Pulmonary artery endothelial cell (primary cell): ENCODE results near the gene COPS8. TPM values are rescaled to one million over a fixed set of nuclear protein-coding genes. Genes with fewer than 3 reads are reported as not detected.
A peak's percentile ranks its signal among the peaks of the same experiment; 100 is the strongest.

Source experiments
- DNase-seq: peaks from one replicate; pipeline ENCODE4 v3.0.0-alpha.2; 2011; ENCODE audit warnings: low read depth, low spot score
- total RNA-seq: library from RNA; depleted of rRNA; stranded (reverse); fragments of >200 nt; gene quantifications from 2 replicates; pipeline ENCODE4 v1.2.3, GENCODE V29; 2014

The COPS8 gene
- total RNA-seq = 144 and 184 TPM in 2 replicates

DNA sequence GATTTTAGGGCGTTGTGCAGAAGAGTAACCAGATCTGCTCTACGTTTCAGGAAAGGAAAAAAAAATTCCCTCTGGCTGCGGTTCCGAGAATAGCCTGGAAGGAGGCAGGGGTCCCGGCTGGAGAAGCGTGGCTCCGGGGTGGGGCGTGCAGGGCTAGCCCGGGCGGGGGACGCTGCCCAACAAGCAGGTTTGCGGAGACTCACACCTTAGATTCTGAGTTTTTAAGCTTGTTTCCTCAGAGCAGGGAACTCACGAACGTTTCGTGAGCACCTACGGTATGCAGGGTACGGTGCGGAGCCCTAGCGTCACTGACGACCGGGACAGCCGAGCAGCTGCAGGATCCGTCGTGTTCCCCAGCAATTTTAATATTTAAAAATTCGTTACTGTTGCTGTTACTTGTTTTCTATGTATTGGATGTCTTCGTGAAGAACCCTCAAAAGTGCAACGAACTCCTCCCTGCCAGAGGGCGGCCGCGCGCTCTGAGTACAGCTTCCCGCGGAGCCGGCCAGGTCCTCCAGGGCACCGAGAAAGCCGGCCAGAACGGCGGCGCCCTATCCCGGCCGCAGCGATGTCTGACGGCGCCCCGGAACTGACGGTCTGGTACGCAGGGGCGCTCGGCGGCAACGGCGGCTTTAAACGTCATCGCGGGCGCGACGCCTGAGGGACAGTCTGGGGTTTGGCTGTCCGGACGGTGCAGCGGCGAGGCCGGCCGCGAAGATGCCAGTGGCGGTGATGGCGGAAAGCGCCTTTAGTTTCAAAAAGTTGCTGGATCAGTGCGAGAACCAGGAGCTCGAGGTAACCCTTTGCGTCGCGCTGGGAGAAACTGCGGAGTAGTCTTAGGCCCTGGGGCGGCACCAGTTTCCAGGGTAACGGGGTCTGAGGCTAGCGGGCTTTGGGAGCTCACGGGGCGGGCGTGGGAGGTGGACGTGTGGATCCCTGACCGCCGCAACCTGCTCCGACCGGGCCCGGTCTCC, at the start of gene COPS8:
COPS8 (plus strand) TSS at position 642 of the 974 bp plus-strand sequence; CDS start at position 718, 76 bp downstream.
- peak; percentile 76 for DNase-seq

DNA sequence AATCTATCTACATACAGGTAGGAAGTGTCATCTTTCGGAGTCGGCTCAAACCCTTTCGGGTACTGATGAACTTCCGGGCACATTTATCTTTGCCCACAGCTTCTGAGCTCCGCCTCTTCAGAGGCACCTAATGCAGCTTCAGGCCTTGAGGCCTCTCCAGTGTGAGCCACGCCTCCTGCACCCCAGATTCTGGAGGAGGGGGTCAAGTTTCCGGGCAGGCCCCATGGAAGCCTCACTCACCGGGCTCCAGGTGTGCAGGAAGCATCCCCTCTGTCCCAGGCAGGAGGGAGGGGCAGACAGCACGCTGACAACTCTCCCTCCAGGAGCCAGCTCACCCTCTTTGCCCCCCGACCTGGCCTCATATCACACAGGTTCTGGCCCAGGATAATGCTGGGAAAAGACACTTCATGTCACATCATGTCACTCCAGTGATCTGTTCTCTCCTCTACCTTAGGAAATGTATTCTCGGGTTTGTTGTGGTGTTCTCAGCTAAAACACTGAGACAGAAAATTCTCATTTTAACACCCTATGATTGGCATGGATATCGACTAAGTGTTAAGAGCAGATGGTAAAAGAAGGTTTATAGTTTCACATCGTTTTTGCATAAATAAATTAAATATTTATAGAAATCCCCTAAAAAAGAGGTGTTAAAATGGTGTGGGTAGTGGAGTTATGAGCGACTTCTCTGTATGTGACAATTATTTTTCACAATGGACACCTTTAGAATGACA, 46.2 kb upstream of the COPS8 start:
- no peak for DNase-seq

DNA sequence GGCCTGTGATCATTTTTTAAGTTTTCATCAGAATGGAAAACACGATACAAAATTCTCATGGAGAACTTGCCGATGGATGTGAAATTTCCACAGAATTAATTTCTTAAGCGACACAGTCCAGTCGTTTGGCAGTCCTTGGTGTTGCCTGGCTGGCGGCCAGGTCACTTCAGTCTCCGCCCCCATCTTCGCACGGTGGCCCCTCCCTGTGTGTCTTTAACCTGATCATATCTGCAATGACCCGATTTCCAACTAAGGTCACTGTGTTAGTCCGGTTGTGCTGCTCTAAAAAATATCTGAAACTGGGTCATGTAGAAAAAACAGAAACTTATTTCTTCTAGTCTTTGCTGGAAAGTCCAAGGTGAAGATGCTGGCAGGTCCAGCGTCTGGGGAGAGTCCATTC, 44.5 kb upstream of the COPS8 start:
- DNase-seq = no peak

DNA sequence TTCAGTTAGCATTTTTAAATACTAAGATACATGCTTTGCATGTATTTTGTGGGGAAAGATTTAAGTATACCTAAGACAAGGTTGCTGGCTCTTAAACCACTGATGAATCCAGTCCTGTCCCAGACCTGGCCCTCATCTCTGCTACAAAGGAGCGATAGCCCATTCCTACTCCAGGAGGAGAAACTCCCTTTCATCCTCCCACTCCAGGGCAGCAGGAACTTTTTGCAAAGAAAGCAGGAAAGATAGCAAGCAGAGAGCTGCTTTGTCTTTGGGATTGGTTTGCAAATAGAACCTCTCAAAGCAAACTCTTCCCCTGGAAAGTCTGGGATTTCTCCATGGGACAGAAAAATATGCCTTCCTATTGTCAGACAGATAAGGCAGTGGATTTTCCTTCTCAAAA, 43.6 kb upstream of the COPS8 start:
- no peak for DNase-seq

DNA sequence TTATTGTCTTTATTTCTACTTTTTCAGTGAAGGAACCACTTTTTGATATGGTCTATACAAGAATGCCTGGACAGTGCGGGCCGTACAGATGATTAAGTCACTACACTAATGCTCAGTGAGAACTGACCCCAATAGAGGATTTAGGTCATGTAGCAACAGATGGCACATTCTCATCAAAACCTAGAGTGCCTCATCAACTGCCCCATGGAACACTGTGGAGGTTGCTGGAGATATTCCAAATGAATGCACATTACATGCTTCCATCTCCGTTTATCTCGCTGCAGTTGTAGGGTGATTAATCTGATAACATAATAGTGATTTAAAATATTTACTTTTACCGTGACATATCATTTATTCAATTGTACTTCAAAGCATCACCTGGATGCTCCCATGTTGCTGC, 41.8 kb upstream of the COPS8 start:
- DNase-seq = no peak

DNA sequence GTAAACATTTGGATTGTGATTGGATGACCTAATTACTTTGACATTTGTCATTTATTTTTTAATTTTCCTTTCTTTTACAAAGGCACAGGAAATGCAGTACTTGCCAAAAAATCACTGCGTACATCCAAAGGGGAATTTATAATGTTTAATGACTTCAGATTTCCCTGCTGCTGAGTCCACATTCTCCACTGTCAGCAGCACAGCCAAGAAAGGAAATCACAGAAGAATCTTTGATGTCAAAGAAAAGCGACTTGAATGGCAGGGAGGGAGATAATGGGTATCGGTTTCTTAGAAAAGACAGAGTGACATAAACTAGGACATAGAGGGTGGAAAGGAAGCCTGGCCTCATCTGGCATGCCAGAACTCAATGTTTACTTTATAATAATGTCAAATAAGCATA, 41.4 kb upstream of the COPS8 start:
- DNase-seq = no peak

DNA sequence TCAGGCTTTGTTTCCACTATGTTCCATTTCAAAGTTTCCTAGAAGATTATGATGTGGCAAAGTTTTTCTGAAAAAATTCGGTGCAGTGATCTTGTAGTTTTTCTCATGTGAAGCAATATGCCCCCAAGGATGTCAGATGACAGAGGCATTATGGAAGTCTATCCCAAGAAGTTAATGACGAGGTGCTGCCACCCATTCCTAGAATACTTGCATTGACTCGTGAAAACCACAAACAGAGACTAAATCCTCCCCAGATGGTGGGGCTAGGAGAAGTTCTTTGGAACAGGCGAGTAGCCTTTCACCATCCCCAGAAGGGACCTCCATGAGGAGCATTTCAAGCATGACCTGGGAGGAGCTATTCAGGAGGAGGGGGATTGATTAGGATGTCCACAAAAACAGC, 40.2 kb upstream of the COPS8 start:
- DNase-seq = no peak

DNA sequence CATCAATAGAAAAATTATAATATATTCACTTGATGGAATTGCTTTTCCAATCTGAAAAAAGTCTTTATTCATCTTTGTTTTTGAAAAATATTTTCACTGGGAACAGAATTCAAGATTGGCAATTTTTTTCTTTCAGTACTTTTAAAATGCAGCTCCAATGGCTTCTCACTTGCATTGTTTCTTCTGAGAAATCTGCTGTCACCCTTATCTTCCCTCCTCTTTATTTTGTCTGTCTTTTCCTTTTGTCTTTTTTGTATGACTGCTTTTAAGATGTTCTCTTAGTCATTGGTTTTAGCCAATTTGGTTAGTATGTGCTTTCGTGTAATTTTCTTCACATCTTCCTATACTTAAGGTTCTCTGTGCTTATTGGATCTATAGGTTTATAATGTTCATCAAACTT, 37.1 kb upstream of the COPS8 start:
- DNase-seq = no peak

DNA sequence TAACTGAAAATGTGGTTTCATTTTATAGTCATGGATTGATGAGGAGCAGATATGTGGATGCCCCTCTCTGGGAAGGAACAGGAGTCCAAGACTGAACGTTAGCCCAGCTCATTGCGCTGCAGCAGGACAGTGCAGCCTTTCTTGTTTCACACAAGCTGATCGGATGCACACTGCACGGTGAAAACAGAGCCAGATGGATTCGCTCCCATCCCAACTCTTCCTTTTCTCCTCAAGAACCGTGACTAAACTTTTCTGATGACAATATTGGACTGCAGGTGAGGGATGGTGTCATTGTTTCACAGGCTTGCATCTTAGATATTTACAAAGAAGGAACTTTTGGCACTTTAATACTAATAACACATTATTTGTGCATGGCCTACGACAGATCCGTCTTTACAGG, 33.8 kb upstream of the COPS8 start:
- DNase-seq = no peak

DNA sequence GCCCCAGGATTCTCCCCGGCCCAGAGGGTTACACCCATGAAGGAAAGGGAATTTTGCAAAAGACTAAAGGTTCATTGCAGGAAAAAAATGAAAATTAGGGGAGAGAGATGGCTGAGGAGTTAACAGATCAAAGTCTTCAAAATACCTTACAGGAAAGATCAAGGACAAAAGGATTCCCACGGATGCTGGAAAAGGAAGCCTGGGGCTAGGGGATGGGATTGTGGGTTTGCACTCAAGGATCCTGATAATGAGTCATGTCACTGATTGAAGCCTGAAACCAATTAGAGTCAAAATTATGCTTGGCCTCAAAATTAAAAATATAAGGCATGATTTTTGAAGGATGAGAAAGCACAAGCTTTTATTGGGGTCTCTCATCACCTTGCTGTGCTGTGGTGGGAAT, 32.6 kb upstream of the COPS8 start:
- no peak for DNase-seq

DNA sequence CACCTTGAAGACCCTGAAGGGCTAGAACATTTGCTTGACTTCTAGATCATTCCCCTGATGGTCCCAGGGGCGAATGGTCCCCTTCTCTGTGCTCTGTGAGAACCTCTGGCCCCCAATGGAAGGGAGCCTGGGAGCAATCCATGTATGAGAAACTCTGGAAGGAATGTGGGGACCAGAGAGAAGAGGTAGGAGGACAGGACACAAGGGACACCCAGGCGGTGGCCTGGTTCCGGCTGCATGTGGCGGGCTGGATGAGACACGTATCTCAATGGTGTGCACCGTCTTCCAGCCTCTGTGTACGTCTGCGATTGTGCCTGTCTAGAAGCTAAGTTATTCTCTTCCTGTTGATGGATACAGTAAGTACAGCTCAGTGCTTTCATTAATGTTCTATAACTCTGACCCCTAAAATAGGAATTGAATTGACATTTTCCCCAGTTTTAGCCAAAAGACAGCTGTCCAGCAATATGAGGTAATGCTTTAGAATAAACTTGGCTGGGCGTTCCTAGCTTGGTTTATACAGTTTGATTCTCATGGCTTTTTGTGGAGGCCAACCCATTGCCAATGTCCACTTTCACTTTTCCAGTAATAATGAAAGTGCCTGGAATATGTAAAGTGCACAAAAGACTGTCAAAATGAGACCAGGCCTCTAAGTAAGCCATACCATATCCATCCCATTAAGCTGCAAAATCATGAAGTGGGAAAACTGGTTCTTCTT, 30.1 kb upstream of the COPS8 start:
- DNase-seq = no peak

DNA sequence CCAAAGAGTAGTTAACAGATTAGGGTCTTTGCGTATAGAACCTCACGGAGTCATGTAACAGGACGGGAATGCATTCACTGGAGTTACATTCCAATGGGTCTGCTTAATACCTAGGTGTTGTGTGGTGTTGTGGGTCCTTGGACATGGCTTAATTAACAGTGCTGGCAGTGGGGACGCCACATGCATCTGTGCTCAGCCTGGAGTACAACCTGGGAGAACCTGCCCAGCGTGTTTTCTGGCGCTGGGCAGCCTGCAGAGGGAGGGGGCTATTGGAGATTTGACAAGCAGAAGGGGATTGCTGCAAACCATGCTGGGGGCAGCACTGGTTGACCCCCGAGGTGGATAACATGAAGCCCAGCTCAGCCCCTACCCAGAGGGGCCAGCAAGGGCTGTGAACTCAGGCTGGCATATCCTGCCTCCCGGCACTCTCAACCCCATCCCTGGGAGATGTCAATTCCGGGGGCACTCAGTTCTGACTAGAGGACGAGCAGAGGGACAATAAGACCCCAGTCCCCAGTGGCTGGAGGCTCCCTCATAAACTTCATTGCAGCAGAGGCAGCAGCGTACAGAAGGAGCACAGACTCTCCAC, 29.3 kb upstream of the COPS8 start:
- DNase-seq = no peak

DNA sequence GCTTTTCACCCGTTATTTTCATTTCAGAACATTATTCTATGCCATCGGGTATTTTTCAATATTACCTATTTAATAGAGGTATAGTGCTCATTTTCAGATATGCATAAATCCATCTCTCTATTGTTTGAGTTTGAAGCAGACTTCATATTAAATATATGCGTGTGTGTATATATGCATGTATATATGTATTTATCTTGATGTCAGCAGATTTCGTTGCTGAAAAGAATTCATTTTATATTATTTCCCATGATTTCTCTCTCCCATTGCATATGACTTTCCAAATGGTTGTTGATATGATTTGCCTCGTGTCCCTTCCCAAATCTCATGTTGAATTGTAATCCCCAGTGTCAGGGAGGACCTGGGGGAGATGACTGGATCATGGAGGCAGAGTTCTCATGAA, 28.6 kb upstream of the COPS8 start:
- DNase-seq = no peak

DNA sequence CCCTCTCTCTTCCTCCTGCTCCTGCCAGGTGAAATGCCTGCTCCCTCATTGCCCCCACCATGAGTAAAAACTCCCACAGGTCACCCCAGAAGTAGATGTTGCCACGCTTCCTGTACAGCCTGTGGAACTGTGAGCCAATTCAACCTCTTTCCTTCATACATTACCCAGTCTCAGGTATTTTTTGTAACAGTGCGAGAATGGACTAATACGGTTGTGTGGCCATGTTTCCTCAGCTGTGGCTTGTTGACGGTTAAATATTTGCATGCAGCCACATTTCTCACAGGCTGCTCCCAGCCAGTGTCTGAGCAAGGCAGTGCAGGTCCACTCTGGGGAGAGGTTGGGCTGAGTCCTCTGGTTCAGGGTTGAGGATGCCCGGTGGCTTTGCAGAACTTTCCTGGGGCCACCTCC, 27.8 kb upstream of the COPS8 start:
- no peak for DNase-seq

DNA sequence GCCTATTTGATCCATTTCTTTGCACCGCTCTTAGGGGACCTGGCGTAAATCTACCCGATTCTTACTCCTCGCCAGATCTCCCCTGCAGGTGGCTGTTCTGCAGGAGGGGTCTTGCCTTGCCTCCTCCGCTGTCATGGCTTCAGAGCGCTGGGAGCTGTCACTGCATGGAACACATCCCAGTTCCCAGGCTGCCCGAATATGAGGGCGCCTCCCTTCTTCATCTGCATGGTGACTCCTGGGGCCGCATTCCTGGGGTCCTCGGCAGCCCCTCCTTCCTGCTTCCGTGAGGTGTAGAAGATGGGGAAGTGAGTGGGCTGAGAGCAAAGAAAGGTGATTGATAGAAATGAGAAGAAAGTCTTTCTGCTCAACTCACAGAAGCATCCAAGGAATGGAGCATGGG, 27.3 kb upstream of the COPS8 start:
- DNase-seq = no peak

DNA sequence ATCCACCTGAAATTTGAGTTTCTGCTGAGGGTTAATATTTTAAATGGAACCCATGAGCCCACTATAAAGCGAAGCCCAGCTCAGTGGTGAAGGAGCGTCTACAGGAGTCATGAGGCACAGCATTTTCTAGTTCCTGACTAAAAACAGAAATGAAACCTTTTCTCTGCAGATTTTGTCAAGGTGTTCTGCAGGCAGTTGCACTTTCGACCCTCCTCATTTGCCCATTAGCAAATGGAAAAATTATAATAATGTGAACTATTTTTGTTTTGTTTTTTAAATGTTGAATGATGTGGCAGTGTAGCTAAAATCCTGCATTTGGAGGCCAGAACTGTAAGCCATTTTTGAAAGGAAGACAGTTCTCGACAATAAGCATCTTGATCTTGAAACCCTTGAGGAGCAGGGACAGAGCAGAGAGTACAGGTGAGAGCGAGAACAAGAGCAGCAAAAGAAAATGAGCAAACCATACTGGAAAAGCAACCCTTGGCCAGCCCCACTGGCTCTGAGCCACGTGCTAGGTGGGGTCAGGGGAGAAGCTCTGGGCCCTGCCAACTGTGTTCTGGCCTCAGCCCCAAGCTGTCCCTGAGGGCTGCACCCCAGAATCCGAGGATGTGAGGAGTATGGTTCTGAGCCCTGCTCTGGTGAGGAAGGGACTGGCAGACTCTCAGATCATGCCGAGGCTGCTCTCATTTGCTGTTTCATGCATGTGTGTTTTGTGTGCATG, 26.4 kb upstream of the COPS8 start:
- DNase-seq = no peak

DNA sequence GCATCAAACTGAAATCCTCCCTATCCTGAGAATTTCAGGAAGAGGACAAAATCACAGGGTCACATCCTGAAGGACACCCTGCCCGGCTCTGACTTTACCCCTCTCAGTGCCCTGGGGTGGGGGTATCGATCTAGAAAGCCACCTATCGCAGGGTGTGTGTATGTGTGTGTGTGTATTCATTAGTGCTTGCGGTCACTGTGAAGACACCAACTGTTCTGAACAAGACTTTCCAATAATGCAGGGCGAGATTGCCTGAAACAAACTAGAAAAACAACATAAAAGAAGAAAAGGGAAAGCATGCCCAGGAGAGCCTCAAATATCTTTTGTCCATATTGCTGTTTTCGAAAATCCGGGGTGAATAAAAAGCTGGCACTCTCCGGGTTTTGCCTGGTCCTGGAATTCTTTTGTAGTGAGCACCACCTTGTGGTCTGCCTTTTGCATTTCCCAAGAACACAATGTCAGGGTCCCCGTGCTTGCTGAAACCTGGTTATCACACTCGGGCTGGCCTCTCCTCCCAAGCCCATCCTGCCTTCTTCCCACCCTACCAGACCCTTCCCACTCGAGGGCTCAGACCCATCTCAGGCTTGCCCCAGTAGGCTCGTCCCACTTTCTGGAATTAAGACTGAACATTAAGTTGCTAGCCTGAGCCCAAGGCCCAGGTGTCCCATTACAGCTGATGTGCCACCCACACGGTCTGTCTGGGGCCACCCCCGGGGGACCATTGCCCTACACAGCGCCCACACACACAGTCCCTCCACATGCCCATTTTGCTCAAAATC, 25.0 kb upstream of the COPS8 start:
- DNase-seq = peak; percentile 47

DNA sequence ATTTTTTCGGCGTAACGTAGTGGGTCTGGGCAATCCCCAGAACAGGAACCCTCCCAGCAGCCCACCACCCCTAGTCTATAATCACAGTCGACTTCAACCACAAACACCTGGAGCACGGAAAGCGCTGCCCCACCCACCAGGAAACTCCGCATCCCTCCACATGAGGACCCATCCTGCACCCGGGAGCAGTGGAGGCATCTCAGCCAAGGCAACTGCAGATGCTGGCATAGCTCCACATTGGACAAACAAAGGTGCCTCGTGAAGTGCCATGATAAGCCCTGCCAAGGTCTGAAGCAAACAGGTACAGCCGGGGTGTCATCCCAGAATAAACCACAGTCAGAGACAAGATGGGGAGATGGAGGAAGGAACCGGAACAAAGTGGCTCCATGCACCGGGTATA, 24.3 kb upstream of the COPS8 start:
- no peak for DNase-seq

DNA sequence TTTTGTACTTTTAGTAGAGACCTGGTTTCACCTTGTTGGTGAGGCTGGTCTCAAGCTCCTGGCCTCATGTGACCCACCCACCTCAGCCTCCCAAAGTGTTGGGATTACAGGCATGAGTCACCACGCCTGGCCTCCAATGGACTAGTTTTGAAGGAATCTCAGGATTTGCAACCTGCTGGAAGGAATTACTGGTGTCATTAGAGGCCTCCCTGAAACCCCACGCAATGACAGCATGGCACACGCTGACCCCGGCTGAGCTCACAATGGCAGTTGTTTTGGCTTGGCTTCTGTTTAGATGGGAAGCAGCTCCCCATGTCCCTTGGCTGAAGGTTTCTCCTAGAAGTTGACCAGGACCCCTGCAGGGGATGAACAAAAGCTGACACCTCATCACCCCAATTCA, 23.1 kb upstream of the COPS8 start:
- no peak for DNase-seq
